NCI-H187 (cell line): ENCODE measurements around the gene FREY1.

Experiments
- DNase-seq, 2 experiments: peaks; one replicate each; lab custom pipeline; 2025; lab: John Stamatoyannopoulos, UW

FREY1 gene

DNA sequence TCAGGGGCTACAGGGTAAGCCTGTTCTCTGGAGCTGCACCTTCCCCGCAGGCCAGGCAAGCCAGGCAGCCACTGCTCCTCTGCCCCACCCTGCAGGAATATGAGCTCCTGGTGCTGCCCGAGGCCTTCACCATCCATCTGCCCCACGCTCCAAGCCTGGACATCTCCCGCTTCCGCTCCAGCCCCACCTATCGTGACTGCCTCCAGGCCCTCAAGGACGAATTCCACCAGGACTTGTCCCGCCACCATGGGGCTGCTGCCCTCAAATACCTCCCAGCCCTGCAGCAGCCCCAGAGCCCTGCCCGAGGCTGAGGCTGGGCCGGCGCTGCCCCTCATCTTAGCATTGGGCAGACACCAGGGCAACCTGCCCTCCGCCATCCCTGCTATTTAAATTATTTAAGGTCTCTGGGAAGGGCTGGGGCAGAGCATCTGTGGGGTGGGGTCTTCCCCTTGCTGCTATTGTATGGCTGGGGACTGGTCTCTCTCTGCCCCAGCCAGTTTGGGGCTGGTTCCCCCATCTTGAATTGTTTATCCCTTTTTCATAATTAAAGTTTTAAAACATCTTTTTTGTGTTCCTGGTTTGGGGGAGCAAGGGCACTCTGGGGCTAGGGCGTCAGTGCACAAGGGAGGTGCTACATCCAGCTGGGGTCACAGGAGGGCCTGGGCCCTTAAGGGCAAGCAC is 21.6 kb upstream of the FREY1 start:
- DNase-seq = no peak

DNA sequence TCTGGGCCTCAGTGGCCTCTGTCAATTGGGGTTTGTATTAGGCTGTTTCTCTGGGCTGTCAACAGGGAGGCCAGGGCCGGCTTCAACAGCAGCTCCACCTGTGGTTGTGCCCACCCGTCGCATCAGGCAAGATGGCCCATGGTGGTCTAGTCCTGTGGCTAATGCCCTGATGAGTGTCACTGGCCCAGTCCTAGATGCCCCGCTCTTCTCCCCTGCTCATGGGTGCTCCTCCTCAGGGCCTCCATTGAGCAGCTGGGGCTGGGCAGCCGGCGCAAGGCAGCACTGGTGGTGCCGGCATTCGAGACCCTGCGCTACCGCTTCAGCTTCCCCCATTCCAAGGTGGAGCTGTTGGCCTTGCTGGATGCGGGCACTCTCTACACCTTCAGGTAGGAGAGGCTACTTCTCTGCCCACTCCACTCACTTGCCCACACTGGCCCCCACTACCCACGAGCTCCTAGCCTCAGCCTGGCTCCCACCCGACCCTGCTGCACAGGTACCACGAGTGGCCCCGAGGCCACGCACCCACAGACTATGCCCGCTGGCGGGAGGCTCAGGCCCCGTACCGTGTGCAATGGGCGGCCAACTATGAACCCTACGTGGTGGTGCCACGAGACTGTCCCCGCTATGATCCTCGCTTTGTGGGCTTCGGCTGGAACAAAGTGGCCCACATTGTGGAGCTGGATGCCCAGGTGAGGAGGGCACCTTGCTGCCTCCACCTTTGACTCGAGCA is 20.8 kb upstream of the FREY1 start:
- no peak for DNase-seq

DNA sequence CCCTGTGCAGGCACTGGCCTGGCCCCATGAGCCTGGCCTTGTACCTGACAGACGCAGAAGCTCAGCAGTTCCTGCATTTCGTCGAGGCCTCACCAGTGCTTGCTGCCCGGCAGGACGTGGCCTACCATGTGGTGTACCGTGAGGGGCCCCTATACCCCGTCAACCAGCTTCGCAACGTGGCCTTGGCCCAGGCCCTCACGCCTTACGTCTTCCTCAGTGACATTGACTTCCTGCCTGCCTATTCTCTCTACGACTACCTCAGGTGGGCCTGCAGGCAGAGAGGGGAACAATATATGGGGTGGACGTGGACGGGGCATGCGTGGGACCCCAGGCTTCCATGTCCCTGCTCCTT is 20.2 kb upstream of the FREY1 start:
- DNase-seq = no peak

DNA sequence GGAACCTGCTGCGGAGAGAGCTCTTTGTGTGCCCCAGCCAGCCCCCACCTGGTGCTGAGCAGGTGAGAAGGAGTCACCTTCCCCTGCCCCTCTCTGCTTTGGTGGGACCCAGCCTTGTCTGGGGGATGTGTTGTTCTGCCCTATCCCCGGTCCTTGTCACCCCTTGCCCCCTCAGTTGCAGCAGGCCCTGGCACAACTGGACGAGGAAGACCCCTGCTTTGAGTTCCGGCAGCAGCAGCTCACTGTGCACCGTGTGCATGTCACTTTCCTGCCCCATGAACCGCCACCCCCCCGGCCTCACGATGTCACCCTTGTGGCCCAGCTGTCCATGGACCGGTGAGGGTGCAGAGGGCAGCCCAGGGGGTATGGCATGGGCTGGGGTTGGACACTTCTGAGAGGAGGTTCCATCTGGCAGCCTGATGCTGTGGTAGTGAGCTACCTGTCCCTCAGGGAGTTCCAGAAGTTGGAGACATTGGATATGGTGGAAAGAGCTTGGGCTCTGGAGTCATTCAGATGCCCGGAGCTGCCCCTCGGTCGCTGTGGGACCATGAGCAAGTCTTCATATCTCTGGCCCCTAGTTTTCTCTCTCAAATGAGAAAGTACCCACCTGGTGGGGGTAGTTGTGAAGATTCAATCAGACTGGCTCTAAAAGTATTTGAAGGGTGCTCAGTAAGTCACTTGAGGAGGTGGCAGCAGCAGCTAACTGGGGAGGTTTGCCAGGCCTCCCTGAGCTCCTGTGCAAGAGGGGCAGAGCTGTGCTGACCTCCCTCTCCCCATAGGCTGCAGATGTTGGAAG is 19.7 kb upstream of the FREY1 start:
- DNase-seq = no peak

DNA sequence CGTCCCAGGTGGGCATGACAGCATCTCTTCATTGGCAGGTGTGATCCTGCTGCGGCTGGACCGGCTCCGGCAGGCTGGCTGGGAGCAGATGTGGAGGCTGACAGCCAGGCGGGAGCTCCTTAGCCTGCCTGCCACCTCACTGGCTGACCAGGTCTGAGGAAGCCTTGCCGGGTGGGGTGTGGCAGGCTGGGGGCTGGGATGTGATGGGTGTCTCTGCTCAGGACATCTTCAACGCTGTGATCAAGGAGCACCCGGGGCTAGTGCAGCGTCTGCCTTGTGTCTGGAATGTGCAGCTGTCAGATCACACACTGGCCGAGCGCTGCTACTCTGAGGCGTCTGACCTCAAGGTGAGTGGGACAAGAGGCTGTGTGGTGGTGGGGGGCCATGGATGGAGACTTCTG is 18.9 kb upstream of the FREY1 start:
- DNase-seq = no peak

DNA sequence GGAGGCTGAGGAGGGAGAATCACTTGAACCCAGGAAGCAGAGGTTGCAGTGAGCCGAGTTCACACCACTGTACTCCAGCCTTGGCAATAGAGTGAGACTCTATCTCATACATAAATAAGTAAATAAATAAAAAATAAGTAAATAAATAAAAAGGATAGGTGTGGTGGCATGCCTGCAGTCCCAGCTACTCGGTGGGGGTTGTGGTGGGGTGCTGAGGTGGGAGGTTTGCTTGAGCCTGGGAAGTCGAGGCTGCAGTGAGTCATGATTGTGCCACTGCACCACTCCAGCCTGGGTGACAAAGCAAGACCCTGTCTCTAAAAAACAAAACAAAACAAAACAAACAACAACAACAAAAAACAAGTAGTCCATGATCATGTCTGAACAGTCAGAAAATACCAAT is 18.5 kb upstream of the FREY1 start:
- DNase-seq = no peak

DNA sequence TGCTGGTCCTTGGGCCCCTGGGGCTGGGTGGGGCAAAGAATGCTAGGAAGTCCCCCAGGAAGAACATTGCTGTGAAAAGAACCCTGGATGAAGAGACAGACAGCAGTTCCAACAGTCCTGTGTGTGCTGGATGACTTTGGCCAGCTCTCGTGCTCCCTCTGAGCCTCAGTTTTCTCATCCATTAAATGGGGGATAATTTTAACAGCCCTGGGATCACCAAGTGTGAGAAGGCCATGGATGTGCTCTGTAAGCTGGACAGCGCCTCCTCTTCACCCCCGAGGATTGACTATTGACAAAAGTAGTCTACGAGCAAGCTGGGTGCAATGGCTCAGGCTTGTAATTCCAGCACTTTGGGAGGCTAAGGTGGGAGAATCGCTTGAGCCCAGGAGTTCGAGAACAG is 17.9 kb upstream of the FREY1 start:
- no peak for DNase-seq

DNA sequence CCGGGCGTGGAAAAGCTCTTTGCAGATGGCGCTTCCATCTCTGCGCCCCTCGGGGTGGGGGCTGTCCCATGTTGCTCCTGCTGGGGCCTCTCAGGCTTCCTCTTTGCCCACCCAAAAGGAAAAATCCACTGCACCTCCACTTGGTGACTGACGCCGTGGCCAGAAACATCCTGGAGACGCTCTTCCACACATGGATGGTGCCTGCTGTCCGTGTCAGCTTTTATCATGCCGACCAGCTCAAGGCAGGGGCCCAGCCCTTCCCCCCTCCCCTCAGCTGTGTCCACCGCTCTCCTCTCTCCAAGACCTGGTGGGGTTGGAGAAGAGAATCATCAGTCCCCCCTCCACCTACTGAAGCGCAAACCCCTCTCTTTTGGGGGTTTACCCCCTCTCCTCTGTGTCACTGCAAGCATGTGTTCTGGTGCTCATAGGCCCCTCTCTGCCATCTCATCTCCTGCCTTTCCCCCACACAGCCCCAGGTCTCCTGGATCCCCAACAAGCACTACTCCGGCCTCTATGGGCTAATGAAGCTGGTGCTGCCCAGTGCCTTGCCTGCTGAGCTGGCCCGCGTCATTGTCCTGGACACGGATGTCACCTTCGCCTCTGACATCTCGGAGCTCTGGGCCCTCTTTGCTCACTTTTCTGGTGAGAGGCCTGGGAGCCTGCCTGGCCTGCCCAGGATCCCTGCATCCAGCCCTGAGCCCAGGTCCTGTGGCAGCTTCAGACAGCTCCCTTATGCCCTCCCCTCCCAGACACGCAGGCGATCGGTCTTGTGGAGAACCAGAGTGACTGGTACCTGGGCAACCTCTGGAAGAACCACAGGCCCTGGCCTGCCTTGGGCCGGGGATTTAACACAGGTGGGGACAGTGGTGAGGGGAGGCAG is 17.2 kb upstream of the FREY1 start:
- DNase-seq = no peak

DNA sequence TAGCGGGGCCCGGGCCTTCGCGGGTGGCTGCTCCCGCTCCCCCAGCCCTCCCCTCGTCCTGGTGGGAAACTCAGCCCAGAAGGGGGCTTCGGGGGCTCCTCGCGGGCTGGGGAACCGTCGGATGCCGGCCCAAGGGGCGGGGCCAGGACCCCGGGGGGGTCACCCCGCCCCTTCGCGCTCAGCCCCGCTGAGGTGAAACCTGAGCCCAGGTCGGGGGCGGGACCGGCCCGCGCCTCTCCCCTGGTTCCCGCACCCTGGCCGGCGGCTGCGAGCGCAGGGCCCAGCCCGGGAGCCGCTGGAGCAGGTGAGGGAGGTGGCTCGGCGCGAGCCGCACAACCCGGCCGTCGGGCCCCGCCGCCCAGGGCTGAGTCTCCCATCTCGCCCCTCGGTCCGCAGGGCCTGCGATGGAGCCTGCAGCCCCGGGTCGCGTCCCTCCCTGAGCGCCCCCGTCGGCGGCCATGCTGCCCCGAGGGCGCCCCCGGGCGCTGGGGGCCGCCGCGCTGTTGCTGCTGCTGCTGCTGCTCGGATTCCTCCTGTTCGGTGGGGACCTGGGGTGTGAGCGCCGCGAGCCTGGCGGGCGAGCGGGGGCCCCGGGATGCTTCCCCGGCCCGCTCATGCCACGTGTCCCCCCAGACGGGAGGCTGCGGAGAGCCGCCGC is 15.5 kb upstream of the FREY1 start, which contains the start of gene LARGE2:
Gene LARGE2, plus strand, starts transcription at position 232 of the 658 bp plus-strand sequence. Its CDS starts 227 bp downstream, at position 459.
- DNase-seq = peak; percentile 76 to 92

DNA sequence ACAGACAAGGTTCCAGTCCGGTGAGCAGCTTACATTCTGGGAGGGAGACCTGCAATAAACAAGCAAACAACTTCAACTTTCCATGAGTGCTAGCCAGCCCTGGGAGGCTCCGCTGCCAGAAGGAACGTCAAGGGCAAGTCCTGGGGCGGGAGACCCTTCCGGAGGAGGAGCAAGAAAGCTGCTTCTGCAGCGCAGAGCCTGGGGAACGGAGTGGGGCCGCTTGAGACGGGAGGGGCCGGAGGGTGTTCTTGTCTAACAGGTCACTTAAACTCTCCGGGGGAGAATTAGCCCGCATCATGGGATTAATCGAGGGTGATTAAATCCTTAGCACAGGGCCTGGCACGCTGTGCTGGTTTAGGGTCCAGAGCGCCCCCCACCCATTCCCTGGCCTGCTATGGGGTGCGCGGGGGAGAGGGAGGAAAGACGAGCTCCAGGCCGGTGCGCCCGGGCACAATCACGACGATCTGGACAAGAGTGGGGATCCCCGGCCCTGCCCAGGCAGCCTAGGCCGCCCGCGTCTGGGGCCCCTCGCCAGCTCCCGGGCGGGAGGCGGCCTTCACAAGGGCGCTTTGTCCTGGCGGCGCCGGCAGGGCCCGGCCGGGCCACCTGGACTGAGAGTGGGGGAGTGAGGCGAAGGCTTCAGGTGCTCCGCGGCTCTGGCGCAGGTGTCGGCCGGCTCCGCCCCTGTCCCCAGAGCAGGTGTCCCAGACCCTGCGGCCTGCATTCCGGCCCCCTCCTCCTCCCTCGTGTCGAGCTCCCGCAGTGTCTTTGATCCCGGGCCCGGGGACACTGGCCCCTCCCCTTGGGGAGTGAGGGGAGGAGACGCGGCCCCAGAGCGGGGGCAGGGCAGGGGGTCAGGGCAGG is 14.7 kb upstream of the FREY1 start:
- peak; percentile 91 to 92 for DNase-seq

DNA sequence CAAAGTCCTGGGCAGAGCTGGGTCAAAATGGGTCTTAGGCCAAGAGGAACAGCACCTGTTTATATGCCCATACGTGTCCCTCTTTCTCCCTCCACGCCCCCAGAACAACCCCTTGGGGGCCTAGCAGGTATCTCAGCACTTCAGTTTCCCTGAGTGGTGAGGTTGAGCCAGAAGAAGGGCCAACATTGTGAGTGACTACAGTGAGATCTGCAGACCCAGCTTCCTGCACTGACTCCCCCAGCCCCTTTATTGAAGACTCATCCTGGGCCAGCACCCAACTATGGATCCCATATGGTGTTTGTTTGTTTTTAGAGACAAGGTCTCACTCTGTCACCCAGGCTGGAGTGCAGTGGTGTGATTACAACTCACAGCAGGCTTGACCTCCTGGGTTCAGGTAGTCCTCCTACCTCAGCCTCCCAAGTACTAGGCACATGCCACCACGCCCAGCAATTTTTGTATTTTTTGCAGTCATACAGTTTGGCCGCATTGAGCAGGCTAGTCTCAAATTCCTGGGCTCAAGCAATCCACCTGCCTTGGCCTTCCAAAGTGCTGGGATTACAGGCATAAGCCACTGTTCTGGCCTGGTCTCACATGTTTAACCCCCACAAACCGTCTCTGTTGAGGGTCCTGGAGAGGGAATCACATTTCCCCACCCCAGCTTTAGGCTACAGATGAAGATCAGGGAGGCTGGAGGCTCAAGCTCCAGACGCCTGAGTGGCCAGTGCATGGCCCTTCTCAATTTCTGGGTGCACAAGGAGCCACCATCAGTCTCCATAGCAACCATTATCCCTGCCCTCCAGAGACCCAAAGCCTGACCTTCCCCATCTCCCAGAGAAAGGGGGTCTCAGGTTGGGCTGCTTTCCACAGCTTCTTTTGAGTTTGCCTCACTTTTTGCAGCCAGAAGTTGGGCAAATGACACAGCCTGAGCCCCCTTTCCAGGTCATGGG is 13.7 kb upstream of the FREY1 start:
- DNase-seq = no peak

DNA sequence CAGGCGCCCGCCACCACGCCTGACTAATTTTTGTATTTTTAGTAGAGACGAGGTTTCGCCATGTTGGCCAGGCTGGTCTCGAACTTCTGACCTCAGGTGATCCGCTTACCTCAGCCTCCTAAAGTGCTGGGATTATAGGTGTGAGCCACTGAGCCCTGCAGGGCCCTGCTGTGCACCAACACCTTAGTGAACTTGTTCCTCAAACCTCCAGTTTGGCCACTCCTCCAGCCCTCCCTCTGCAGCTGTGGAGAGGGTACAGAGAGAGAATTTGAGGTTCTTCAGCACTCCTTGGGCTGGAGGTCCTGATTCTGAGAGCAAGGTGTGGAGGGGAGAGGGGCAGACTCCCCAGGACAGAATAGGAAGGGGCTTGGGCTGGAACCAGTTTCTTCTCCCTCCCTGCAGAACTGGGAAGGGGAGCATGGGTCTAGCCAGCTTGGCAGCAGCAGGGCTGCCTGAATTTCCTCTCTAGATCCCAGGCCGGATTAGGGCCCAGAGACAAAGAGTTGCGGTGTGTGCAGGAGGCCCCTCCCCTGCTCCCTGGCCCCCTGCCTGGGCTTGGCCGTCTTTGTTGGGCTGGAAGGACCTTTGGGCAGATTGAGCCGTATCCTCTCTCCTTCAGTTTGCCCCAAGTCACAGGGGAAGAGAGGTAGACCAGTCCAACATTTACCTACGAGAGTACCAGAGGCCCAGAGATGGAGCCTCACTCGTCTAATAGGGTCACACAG is 12.9 kb upstream of the FREY1 start:
- DNase-seq = no peak

DNA sequence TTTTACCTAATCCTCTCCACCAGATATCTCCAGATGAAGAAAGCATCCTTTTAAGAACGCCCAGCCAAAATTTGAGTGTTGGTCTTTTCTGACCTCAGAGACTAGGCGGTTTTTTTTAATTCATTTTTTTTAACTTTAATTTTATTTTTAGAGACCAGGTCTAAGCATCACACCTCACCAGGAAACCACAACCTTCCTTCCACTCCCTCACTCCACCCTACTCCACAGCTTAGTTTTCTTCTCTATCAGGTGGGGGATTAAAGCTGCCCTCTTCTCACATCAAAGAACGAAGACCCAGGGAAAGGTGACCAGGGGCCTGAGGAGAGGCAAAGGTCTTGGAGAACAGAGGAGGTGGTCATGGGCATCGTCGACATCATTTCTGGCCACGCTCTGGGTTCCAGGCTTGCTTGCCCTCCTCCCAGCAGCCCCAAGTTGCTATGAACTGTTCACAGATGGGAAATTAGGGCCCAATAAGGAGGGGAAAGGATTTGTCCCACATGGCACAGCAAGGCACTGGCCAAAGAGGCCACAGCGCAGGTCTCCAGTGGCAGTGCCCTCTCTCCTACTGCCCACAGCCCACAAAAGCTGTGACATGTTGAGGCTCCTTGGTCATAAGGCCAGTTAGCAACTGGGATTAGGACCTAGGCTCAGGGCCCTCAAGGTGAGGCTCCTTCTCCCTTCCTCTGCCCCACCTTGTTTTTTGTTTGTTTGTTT is 12.0 kb upstream of the FREY1 start:
- DNase-seq = no peak

DNA sequence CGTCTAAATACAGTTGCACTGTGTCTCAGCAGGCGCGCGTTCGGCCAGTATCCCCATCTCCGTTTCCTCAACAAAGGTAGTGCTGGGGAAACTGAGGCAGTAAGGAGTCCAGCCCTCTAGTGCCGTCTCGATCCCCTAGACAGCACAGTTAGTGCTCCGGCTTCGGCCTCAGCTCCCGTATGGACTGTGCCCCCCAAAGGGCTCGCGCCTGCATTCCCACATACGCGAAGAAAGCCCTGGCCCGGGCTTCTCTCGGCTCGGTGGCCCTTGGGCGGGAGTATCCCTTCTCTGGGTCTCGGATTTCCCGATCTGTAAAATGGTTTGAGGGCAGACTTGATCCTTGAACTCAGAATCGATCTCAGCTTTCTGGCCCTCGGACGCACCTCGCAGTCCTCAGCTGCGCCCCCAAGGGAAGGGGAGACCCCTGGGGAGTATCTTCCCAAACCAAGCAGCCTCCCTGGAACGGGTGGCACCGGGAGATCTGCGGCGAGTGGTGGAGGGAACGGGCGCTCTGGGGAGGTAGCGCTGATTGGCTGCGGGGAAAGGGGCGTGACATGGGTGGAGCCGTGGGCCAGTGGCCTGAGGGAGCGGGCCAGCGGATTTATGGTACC is 11.4 kb upstream of the FREY1 start:
- peak; percentile 27 to 74 for DNase-seq

DNA sequence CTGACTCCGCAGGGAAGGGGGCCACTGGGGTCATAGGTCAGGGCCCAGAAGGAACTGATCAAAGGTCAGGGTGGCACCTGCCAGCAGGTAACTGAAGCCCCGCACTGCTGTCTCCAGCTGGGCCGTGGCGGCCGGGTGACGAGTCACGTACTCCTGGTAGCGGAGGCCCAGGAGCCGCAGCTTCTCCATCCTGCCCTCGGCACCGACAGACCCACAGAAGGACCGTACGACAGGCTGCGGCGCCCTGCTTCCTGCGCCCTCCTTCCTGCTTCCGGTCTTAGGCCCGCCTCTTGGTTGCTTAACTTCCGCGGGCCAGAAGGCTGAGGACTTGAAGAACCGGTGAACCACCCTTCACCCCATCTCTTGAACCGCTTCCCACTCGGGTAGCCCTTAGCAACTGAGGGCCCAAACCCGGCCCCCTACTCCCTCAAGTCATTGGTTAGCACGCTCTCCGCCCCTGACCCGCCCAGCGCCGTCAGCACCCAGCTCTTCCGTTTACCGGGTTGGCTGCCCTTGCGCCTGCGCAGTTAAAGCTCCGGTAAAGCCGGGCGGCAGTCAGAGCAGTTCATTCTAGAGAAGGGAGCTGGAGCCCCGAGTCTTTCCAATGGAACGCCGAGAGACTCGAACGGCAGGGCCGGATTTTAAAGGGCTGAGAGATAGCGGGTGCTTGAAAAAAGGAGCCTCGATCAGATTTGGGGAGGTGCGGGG is 10.7 kb upstream of the FREY1 start, which contains the start of gene PEX16:
Gene PEX16, minus strand, starts transcription at position 255 of the 708 bp plus-strand sequence. Its CDS starts 66 bp downstream, at position 189.
- peak; percentile 93 to 97 for DNase-seq

DNA sequence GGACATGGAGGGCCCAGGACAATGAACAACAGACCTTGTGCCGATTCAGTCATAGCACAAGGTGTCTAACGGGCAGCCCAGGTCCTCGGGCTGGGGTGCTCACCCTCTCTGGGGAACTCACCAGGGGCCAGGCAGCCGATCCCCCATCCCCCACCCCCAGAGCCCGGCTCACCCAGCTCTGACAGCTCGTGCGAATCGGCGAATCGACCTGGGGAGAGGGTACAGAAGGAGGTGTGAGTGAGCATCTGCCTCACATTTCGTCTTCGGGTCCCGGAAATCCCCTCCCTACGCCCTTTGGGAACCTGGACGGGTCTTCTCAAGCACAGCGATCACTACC is 10.2 kb upstream of the FREY1 start:
- no peak for DNase-seq

DNA sequence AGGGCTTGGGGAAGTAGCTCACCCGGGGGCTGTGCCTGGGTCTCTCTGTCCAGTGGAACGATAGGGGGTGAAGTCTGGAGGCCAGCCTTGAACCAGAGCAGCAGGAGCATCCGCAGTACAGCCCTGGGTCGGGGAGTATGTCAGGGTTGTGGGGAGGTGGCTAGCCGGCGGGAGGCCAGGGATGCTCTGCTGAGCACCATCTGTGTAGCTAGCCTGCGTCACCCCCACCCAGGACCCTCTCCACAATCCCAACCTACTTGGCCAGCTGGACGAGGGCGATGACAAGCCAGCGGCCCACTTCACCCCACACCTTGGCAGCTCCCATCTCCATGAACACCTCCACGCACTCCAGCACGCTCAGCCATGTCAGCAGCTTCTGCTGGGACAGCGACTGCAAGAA is 8.4 kb upstream of the FREY1 start:
- DNase-seq = no peak
